Skin of body (tissue), 2 donors: ENCODE data around the gene EFCAB11. TPM values are rescaled to one million over a fixed set of nuclear protein-coding genes. Genes with fewer than 3 reads are reported as not detected.
A peak's percentile ranks its signal among the peaks of the same experiment; 100 is the strongest.

Experiments
- DNase-seq: peaks from one replicate; lab custom pipeline; 2025; lab: John Stamatoyannopoulos, UW
- total RNA-seq: library from RNA; depleted of rRNA; stranded (reverse); fragments of >200 nt; gene quantifications from one replicate; pipeline ENCODE4 v1.2.3, GENCODE V29; 2014

Gene EFCAB11
- total RNA-seq = 5.6 TPM

DNA sequence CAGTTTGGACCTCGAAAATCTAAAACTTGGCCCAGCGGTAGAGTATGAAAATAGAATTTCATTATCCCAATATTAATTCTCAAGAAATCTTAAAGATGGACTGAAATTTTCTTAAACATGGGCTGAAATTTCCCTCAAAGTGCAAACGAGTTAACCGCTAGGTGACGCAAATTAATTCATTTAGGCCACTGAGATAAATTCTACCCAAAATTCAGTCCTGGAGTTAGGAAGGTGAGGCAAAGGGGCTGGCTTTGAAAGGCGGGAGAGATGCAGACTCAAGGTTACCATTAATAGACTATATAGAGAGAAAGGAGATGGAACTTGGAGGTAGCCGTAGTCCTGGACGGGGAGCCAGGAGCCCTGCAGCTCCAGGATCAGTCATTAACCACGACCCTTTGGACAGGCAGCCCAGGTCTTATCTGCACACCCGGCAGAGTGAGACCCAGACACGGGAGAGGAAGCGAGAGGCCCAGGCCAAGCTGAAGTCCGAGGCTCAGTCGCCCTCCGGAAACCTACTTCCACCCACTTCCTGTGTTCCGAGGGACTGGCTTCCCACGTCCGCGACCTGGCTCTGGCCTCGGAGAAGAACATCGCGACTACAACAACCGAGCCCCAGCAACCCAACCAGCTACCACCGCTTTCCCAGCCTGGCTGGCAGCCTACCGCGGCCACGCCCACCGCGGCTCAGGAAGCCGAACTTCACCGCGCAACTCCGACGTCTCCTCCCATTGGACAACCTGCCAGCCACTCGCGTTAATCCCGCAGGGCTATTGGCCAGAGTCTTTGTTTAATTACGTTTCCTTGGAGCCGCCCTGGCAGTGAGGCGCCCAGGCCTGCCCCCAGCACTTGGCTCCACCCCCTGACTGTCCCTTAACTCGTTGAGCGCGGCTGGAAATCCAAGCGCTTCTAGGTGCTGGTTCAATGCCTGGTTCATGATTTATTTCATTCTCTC lies at the start of gene EFCAB11:
TSS of gene EFCAB11 (minus strand) at position 661 of the 952 bp plus-strand sequence. CDS start at position 591, 70 bp downstream.
- peak; percentile 99 for DNase-seq

DNA sequence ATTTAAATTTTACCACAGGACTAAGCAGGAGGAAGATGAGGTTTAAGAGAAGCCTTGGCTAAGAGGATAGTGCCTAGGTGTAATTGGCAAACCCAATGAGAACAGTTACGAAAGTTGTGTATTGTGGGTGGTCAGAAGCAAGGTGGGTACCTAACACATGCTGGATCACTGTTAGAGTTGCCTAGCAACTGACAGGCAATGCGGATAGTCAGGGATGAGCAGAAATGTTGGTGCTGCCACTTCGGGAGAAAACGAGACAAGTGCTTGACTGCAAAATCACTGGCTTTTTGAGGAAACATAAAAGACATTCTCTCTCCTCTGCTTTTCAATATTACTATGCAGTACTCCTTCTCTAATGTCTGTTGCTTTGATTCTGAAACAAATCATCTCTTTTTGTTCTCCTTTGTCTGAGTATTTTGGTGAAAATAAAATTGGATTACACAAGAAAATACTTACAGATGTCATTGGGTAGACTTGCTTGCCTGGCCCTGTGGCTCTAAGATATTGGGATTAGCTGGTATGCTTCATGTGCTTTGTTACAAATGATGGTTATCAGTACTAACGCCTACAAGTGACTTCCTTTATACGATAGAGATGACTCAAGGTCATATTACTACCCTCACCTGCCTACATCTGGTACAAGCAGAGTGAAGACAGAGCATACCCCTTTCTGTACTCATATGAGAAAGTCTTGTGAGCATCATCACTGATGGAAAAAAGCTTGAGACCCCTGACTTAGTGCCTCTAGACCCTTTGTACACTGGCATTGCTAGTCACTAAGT lies 49.2 kb upstream of the EFCAB11 start:
- no peak for DNase-seq

DNA sequence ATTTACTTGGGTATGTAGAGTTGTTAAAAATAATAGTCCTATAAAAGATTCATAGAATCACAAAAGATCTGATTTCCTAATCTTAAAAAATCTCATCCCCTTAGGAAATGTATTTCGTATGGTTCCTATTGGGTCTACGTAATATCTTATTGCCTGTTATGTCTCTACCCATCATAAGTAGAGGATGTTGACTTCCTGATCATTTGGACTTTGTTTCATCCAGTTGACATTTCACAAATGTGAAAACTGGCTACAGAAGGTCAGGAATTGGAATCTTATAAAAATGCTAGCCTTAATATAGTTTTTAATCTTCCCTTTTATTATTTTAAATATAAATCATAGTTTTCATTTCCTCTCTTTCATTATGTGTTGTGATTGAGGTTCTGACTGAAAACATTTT lies 46.4 kb upstream of the EFCAB11 start:
- DNase-seq = no peak

DNA sequence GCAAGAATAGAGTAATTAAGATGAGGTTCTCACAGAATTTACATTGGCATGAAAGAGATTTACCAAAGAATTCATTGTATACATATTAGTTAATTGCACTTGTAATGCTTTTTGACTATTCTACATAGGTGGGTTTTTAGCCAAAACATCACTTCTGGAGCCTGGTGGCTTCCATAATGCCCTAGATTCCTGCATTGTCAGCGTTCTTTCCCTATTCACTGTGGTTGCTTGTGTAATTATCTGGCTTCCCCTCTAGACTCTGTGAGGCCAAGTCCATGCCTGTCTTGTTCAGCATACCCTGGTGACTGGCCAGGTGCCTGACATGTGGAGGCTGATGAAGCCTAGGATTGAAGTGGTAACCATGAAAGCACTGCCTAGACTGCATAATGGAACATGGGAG lies 42.4 kb upstream of the EFCAB11 start:
- DNase-seq = no peak

DNA sequence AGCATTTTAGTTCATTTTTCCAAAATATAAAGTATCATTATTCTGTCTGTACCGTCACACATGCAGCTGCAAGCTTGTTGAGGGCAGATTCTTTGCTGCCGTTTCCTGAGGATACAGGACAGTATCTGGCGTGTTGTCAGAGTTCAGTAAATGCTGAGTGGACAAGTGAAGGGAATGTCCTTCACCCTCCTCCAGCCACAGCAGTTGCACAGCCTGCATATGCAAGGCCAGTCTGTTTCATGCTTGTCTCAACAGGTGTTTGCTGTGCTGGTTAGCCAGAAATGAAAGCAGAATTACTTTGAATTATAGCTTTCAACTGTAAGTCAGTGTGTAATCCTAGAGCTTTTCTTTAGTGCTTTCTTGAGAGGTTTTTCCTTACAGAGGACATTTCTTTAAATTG lies 37.7 kb upstream of the EFCAB11 start:
- no peak for DNase-seq

DNA sequence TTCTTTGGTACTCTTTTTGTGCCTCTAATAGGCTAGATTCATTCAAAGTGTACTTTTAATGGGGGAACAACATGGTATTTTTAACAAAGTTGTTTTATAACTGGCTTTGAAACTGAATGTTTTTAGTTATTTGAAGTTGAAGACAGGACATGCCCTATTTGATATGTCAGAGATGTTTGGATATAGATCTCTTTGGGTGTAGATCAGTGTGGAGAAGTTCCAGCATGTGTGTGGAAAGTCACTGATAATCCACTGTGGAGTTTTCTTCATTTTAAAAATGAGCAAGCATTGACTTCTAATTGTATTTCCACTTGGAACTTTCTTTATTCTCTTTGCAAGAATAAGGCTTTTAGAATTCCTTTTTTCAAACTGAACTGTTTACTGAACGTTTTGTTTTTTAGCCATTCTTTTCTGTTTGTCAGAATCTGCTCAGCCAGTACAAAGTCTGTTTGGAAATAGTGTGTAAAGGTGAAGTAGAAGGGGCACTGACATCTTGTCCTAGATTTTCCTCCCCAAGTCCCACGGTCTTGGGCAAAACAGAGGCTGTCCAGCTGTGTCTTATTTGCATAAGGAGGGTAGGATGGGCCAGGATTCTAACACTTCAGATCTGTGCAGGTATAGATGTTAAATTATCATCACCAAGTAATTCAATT lies 36.2 kb upstream of the EFCAB11 start:
- DNase-seq = no peak

GRCh38 chr14:89990218-89990617 lies 35.7 kb upstream of the EFCAB11 start:
- no peak for DNase-seq

DNA sequence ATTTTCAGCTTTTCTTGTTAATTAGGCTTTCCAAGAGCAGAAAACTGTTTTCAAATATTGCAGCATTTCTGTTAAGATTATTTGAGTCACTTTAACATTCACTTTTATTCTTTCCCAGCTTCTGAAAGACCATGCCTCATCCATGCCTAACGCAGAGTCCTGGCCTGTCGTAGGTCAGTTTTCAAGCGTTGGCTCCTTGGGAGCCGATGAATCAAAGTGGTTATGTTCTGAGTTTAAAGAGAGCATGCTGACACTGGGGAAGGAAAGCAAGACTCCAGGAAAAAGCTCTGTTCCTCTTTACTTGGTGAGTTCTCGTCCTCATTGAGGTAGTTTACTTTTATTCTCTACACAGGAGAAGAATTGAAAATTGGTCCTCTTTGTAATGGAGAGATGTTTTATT lies 34.3 kb upstream of the EFCAB11 start:
- no peak for DNase-seq

GRCh38 chr14:89987161-89987475 lies 32.6 kb upstream of the EFCAB11 start:
- no peak for DNase-seq

DNA sequence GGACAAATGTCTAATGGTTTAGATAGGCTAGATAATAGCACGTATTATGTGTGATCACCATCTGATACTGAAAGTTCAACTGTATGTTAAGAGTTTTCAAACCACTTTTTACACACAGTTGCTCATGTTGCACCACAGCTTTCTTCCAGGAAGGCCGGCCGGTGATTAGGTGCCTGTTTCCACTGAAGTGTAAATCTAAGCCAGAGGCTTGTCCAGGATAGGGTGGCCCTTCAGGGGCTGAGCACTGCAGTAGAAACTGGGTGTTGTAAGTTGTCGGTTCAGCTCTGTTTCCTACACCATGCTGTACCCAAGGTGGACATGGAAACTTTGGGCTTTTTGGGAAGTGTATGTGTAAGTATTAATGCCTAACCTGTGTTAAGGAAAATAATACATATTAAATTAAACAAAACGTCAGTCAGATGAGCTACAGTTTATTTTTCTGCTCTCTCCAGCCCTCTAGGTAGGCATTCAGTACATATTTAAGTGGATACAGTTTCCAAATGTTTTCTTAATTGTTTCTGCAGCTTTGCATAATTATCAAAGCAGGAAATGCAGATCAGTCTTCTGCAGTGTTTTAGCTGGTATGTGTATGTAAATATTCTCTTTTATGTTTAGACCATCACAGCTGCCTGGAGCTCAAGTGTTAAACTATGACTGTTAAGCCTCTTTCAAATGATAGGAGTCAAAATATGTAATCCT lies 32.1 kb upstream of the EFCAB11 start:
- no peak for DNase-seq

DNA sequence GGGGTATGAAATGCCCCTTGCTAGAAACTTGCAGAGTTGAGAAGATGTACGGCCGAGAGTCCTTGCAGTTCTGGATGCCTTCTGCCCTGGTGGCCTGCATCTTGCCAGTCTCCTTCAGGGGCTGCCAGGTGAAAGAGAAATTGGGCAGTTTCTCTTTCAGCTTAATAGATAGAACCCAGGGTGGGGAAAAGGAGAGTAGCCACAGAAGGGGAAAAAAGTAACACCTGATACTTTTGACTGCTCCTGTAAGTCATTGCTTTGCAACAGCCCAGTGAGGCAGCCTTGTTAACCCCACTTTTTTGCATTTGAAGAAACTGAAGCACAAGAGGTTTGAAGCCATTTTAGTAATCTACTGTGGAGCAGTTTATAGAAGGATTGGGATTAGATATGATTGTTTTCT lies 28.8 kb upstream of the EFCAB11 start:
- no peak for DNase-seq

DNA sequence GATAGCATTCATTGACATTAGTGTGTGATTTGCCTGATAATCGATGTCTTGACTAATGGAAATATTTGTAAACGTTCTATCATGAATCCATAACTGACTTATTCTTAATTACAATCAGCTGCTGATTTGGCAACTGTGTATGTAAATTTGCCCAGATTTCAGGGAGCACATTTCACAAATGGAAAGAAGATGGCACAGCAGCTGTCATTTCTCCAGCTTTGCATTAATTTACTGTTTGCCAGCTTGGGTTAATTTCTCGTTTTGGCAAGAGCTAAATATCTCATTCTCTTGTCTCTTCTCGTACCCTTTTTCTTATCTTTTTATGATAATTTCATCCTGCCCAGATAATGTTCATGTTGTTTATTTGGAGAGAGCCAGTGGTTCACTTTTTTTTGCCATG lies 24.1 kb upstream of the EFCAB11 start:
- no peak for DNase-seq

DNA sequence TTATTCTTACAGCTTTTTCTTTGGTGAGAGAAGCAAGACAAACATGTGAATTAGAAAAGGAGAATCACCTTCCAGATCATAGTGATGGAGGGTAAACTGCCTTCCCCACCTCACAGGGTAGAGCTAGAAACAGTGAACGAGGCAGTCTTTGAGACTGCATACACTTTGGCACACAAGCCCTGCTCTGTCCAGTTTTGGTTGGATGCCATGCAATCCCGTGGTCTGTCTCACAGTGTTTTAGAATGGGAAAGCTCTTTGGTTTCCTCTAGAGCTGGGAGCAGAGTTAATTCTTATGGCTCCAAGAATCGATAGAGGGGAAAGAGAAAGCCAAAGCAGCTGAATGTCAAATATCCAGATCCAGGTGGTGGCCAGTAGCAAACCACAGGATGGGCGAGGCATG lies 23.1 kb upstream of the EFCAB11 start:
- DNase-seq = no peak

DNA sequence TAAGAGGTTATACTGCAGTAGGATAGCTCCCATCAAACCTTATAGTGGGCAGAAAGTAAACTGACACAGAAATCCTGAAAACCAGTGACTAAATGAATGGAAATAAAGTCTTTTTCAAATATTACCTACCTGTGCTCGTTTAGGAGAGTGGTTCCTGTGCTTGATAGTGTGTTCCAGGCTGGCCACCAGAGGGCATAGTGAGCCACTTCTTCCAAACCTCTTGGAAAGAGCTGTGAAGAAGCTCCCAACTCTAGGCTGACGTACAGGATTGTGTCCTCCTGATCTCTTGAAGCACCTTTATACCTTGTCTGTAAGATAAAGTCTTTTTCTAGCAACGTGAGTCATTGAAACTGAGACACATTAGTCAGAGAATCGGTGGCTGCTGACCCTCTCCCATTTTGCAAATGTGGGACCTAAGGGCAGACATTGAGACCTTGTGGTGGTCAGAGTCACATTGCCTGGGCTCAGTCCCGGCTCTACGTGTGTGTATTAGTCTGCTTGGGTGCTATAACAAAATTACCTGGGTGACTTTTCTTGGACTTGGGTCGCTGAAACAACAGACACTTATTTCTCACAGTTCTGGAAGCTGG lies 18.8 kb upstream of the EFCAB11 start:
- DNase-seq = peak; percentile 17

- DNase-seq = no peak
These were observed 11.3 kb upstream of the EFCAB11 start for GRCh38 chr14:89965839-89966238.

DNA sequence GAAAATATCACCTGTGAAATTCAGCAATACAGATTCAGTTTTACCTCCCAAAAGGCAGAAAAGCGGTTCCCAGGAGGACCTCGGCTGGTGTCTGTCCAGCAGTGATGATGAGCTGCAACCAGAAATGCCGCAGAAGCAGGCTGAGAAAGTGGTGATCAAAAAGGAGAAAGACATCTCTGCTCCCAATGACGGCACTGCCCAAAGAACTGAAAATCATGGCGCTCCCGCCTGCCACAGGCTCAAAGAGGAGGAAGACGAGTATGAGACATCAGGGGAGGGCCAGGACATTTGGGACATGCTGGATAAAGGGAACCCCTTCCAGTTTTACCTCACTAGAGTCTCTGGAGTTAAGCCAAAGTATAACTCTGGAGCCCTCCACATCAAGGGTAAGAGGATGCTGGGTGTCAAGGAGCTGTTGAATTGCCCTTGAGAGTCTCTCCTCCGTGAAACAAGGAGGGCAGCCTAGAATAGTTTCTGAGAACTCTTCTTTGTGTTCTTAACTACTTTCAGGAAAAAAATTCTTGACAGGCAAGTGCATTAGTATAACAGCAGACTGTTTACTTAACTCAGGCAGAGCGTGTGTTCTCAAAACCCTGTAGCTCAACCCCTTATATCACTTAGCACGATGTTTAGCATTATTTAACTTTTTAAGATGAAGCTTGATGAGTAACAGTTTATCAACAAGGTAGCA lies 8.9 kb upstream of the EFCAB11 start:
- DNase-seq = no peak

DNA sequence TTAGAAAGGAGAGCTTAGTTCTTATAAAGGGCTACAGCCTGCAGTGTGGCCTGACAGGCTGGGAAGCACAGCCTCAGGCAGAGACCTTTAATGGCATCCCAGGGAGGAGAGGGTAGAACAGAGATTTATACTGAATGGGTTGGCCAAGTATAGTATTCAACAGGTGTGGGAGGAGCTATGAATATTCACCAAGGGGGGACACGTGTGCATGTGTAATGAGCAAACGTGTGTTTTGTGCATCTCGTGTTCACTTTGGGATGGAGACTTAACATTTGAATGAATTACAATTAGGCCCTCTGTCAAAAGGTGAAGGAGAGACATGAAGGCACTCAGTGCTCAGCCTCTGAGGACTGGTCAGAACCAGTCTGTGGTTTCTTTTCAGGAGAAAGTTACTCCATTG lies 6.4 kb upstream of the EFCAB11 start:
- no peak for DNase-seq

- no peak for DNase-seq
These were observed 5.4 kb upstream of the EFCAB11 start for GRCh38 chr14:89959853-89960445.

DNA sequence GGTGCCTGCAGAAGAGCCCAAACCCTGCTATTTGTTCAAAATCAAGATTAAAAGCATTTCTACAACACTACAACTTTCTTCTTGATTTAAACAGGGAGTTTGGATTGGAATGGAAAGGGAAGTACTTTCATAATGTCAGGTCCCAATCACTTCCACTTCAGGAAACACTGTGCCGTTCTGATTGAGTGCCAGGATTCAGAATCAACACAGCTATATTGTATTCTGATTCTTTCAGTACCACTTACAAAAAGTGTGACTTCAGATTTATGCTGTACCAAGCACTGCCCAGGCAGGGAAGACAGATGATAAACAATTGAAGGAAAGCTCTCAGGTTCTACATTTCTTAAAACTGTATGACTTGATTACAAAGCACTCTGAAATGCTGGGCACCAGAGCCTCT lies 4.4 kb upstream of the EFCAB11 start:
- no peak for DNase-seq

- no peak for DNase-seq
These were observed 3.3 kb upstream of the EFCAB11 start for GRCh38 chr14:89957791-89958190.
